ENCODE measurements around the gene BABAM2. TPM values are rescaled to one million over a fixed set of nuclear protein-coding genes. Genes with fewer than 3 reads are reported as not detected.

The BABAM2 gene
- total and polyA plus RNA-seq, 4 donors, result 17.2 to 53.8 (median 36.5) TPM

DNA sequence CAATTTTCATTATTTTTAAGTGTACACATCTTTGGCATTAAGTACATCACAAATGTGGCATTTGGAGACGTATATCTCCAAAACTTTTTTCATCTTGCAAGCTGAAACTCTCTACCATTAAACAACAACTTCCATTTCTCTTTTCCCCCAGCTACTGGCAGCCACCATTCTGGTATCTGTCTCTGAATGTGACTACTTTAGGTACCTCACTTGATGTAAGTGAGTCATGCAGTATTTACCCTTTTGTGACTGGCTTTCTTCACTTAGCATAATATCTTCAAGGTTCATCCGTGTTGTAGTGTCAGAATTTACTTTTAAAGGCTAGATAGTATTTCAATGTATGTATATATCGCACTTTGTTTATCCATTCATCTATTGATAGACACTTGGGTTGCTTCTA lies 17.0 kb downstream of the BABAM2 start:
- intact Hi-C loops (cut with DNase I), result no loop called here
- no peak for DNase-seq
- no peaks in the 10 kb centered on the region for H3K27me3 ChIP-seq (ENCODE audit: control insufficient read depth in 1 of 2, insufficient read depth in 2 of 2, low read length in 1 of 2)
- H3K4me1 ChIP-seq (ENCODE audit: control insufficient read depth in 1 of 2, insufficient read depth in 2 of 2, low read length in 2 of 2), result no peaks in the 10 kb centered on the region
- H3K36me3 ChIP-seq (ENCODE audit: control insufficient read depth in 1 of 2, insufficient read depth in 2 of 2, low read length in 1 of 2), result no peaks in the 10 kb centered on the region
- no peak overlapping the region for H3K4me3 ChIP-seq (ENCODE audit: low read length in 2 of 2)
- no peak for ATAC-seq (ENCODE audit: low FRiP score)
- no peak overlapping the region for H3K27ac ChIP-seq (ENCODE audit: low read depth in 1 of 2, low read length in 2 of 2)
- no peaks in the 10 kb centered on the region for H3K9me3 ChIP-seq (ENCODE audit: control insufficient read depth, low read length)
- 60 to 61% methylated on average over 3 of the region's 3 CpGs for WGBS, 2 donors

GRCh38 chr2:27909901-27910300 lies 19.4 kb downstream of the BABAM2 start:
- H3K27me3 ChIP-seq (ENCODE audit: control insufficient read depth in 1 of 2, insufficient read depth in 2 of 2, low read length in 1 of 2), result no peaks in the 10 kb centered on the region
- intact Hi-C loops (cut with DNase I), result no loop called here
- no peaks in the 10 kb centered on the region for H3K9me3 ChIP-seq (ENCODE audit: control insufficient read depth, low read length)
- H3K27ac ChIP-seq (ENCODE audit: low read depth in 1 of 2, low read length in 2 of 2), result no peak overlapping the region
- no peak for ATAC-seq (ENCODE audit: low FRiP score)
- WGBS, 2 donors, result 83 to 88% methylated on average over 2 of the region's 2 CpGs
- no peaks in the 10 kb centered on the region for H3K36me3 ChIP-seq (ENCODE audit: control insufficient read depth in 1 of 2, insufficient read depth in 2 of 2, low read length in 1 of 2)
- H3K4me1 ChIP-seq (ENCODE audit: control insufficient read depth in 1 of 2, insufficient read depth in 2 of 2, low read length in 2 of 2), result peaks cover 0 to under 1% of the 10 kb centered on the region in 2 donors
- no peak overlapping the region for H3K4me3 ChIP-seq (ENCODE audit: low read length in 2 of 2)
- DNase-seq, result no peak

DNA sequence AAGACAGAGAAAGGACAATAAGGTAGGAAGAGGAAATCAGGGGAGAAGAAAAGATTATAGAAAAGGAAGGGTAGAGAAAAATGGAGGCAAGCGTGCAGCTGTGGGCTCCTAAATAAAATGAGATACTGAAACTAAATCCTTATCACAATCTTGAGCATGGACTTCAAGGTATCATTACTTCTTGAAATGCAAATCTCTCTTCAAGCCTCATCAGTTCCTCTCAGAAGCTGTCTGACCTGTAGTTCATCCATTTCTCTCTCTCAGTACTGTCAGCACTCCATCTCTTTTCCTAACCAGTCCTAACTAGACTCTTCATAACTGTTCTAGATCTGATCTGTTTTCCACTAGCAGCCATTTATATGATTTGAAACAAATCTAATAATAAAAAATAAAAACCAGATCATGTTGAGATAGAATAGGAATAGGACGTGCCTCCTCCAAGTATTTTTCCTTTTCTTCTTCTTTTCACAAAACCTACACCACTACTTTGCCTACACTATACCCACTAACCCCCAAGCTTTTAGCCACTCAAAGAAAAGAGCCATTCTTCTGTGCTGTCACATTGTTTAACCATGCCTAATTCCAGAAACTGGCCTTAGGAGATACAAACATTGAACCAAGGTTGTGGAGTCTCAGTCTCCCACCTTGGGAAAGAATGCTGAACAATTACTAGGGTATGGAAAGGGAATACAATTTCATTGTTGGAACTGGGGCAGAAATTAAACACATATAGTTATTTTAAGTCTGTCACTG lies 21.1 kb downstream of the BABAM2 start:
- Histone ChIP-seq H3K27ac (ENCODE audit: low read depth in 1 of 2, low read length in 2 of 2) (no peak overlapping the region), H3K36me3 (ENCODE audit: control insufficient read depth in 1 of 2, insufficient read depth in 2 of 2, low read length in 1 of 2) (no peaks in the 10 kb centered on the region), H3K9me3 (ENCODE audit: control insufficient read depth, low read length) (no peaks in the 10 kb centered on the region), H3K4me1 (ENCODE audit: control insufficient read depth in 1 of 2, insufficient read depth in 2 of 2, low read length in 2 of 2) (peaks cover 0 to 2% of the 10 kb centered on the region in 2 donors), H3K27me3 (ENCODE audit: control insufficient read depth in 1 of 2, insufficient read depth in 2 of 2, low read length in 1 of 2) (no peaks in the 10 kb centered on the region), H3K4me3 (ENCODE audit: low read length in 2 of 2) (no peak overlapping the region)
- ATAC-seq (ENCODE audit: low FRiP score) (no peak), DNase-seq (no peak)
- intact Hi-C loops (cut with DNase I), result no loop called here
- 97 to 100% methylated on average over 2 of the region's 2 CpGs for WGBS, 2 donors

DNA sequence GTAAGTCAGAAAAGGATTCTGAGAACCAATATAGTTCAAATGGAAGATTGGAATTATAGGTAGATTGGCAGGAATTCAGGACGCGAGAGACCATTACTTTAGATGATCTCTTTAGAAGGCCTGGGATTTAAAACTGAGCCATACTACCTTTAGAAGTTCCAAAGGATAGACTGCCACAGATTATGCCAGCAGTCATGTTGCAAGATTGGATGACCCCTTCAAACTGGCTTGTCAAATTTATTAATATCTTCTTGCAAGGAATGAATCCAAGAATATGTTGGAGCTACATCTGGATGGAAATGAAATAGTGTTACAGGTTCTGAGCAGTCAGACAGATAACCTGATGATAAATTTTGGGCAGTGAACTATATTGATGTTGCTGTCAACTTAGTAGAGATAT lies 22.0 kb downstream of the BABAM2 start:
- H3K4me3 ChIP-seq (ENCODE audit: low read length in 2 of 2), result no peak overlapping the region
- DNase-seq (no peak), ATAC-seq (ENCODE audit: low FRiP score) (no peak)
- H3K9me3 ChIP-seq (ENCODE audit: control insufficient read depth, low read length), result no peaks in the 10 kb centered on the region
- 99% methylated on average over 2 of the region's 2 CpGs for WGBS, 2 donors
- H3K27ac ChIP-seq (ENCODE audit: low read depth in 1 of 2, low read length in 2 of 2), result no peak overlapping the region
- no peaks in the 10 kb centered on the region for H3K27me3 ChIP-seq (ENCODE audit: control insufficient read depth in 1 of 2, insufficient read depth in 2 of 2, low read length in 1 of 2)
- intact Hi-C loops (cut with DNase I), result no loop called here
- peaks cover 0 to 2% of the 10 kb centered on the region in 2 donors for H3K4me1 ChIP-seq (ENCODE audit: control insufficient read depth in 1 of 2, insufficient read depth in 2 of 2, low read length in 2 of 2)
- no peaks in the 10 kb centered on the region for H3K36me3 ChIP-seq (ENCODE audit: control insufficient read depth in 1 of 2, insufficient read depth in 2 of 2, low read length in 1 of 2)

GRCh38 chr2:27914041-27914804 lies 23.7 kb downstream of the BABAM2 start:
- H3K36me3 ChIP-seq (ENCODE audit: control insufficient read depth in 1 of 2, insufficient read depth in 2 of 2, low read length in 1 of 2), result no peaks in the 10 kb centered on the region
- WGBS, 2 donors, result 94 to 95% methylated on average over 2 of the region's 2 CpGs
- H3K4me1 ChIP-seq (ENCODE audit: control insufficient read depth in 1 of 2, insufficient read depth in 2 of 2, low read length in 2 of 2), result peaks cover 0 to 2% of the 10 kb centered on the region in 2 donors
- no peak overlapping the region for H3K4me3 ChIP-seq (ENCODE audit: low read length in 2 of 2)
- DNase-seq (no peak), ATAC-seq (ENCODE audit: low FRiP score) (no peak)
- intact Hi-C loops (cut with DNase I), result no loop called here
- H3K27ac ChIP-seq (ENCODE audit: low read depth in 1 of 2, low read length in 2 of 2), result no peak overlapping the region
- H3K9me3 ChIP-seq (ENCODE audit: control insufficient read depth, low read length), result no peaks in the 10 kb centered on the region
- no peaks in the 10 kb centered on the region for H3K27me3 ChIP-seq (ENCODE audit: control insufficient read depth in 1 of 2, insufficient read depth in 2 of 2, low read length in 1 of 2)

DNA sequence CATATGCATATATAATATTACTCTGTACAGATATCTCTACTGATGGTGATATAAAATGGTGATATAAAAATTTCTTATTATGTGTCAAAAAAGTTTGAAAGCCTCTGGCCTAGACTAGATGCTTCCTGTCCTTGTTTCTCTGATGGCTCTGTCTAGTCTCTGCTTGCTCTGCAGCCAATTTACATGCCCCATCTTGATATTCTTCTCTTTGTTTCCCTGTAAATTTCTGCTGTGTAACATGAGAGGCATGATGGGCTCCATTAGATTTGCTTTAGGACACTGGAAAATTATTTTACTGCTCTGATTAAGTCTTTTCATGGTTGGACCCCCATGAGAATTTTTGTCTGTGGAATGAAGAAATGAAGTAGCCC lies 24.3 kb downstream of the BABAM2 start:
- no peaks in the 10 kb centered on the region for H3K36me3 ChIP-seq (ENCODE audit: control insufficient read depth in 1 of 2, insufficient read depth in 2 of 2, low read length in 1 of 2)
- peaks cover 0 to 2% of the 10 kb centered on the region in 2 donors for H3K4me1 ChIP-seq (ENCODE audit: control insufficient read depth in 1 of 2, insufficient read depth in 2 of 2, low read length in 2 of 2)
- DNase-seq (no peak), ATAC-seq (ENCODE audit: low FRiP score) (no peak)
- no peaks in the 10 kb centered on the region for H3K27me3 ChIP-seq (ENCODE audit: control insufficient read depth in 1 of 2, insufficient read depth in 2 of 2, low read length in 1 of 2)
- no peak overlapping the region for H3K4me3 ChIP-seq (ENCODE audit: low read length in 2 of 2)
- H3K9me3 ChIP-seq (ENCODE audit: control insufficient read depth, low read length), result no peaks in the 10 kb centered on the region
- intact Hi-C loops (cut with DNase I), result no loop called here
- H3K27ac ChIP-seq (ENCODE audit: low read depth in 1 of 2, low read length in 2 of 2), result no peak overlapping the region

- no peaks in the 10 kb centered on the region for H3K27me3 ChIP-seq (ENCODE audit: control insufficient read depth in 1 of 2, insufficient read depth in 2 of 2, low read length in 1 of 2)
- H3K4me3 ChIP-seq (ENCODE audit: low read length in 2 of 2), result no peak overlapping the region
- H3K4me1 ChIP-seq (ENCODE audit: control insufficient read depth in 1 of 2, insufficient read depth in 2 of 2, low read length in 2 of 2), result peaks cover 0 to 2% of the 10 kb centered on the region in 2 donors
- intact Hi-C loops (cut with DNase I), result no loop called here
- WGBS, 2 donors, result 45 to 48% methylated on average over 5 of the region's 5 CpGs
- peak; percentile 59 for ATAC-seq (ENCODE audit: low FRiP score)
- no peak for DNase-seq
- no peaks in the 10 kb centered on the region for H3K9me3 ChIP-seq (ENCODE audit: control insufficient read depth, low read length)
- H3K36me3 ChIP-seq (ENCODE audit: control insufficient read depth in 1 of 2, insufficient read depth in 2 of 2, low read length in 1 of 2), result no peaks in the 10 kb centered on the region
- no peak overlapping the region for H3K27ac ChIP-seq (ENCODE audit: low read depth in 1 of 2, low read length in 2 of 2)
These were observed 24.7 kb downstream of the BABAM2 start for GRCh38 chr2:27915191-27915590.

DNA sequence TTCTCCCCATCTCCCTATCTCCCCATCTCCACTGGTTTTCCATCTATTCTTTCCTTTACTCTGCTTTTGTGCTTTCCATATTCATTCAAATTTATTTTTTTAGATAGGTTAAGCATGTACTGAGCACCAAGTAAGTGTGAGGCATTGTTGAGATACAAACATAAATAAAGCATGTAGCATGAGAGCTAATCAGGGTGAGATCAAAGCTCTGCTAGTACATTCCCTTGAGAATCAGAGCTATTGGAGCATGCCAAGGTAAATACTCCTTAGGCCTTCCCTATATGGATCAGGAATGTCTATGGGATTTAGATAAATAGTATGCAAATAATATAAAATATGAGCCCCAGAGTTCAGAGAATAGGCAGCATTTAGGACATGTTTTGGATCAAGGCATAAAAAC lies 25.3 kb downstream of the BABAM2 start:
- H3K36me3 ChIP-seq (ENCODE audit: control insufficient read depth in 1 of 2, insufficient read depth in 2 of 2, low read length in 1 of 2), result no peaks in the 10 kb centered on the region
- intact Hi-C loops (cut with DNase I), result no loop called here
- no peak overlapping the region for H3K4me3 ChIP-seq (ENCODE audit: low read length in 2 of 2)
- DNase-seq (no peak), ATAC-seq (ENCODE audit: low FRiP score) (no peak)
- H3K9me3 ChIP-seq (ENCODE audit: control insufficient read depth, low read length), result no peaks in the 10 kb centered on the region
- peaks cover 0 to 2% of the 10 kb centered on the region in 2 donors for H3K4me1 ChIP-seq (ENCODE audit: control insufficient read depth in 1 of 2, insufficient read depth in 2 of 2, low read length in 2 of 2)
- no peak overlapping the region for H3K27ac ChIP-seq (ENCODE audit: low read depth in 1 of 2, low read length in 2 of 2)
- no peaks in the 10 kb centered on the region for H3K27me3 ChIP-seq (ENCODE audit: control insufficient read depth in 1 of 2, insufficient read depth in 2 of 2, low read length in 1 of 2)
